Left ventricle myocardium inferior (tissue), 1 donor: ENCODE data around the gene BEST4. TPM values are rescaled to one million over a fixed set of nuclear protein-coding genes. Genes with fewer than 3 reads are reported as not detected.

Source experiments
- DNase-seq: peaks from one replicate; pipeline ENCODE4 v3.0.0-alpha.2; 2020
- H3K27ac ChIP-seq: fragments of 200-600 bp; replicated peaks from 2 replicates; pipeline ENCODE4 v1.8.0; 2021
- H3K27me3 ChIP-seq: fragments of 200-600 bp; 2 replicates; pipeline ENCODE4 v1.8.0; 2021; ENCODE audit warnings: low read depth
- H3K36me3 ChIP-seq: fragments of 200-600 bp; 2 replicates; pipeline ENCODE4 v1.8.0; 2021
- H3K4me1 ChIP-seq: fragments of 200-600 bp; 2 replicates; pipeline ENCODE4 v1.8.0; 2021
- H3K4me3 ChIP-seq: fragments of 200-600 bp; 2 replicates; pipeline ENCODE4 v1.8.0; 2021; ENCODE audit warnings: mild to moderate bottlenecking, moderate library complexity
- H3K9me3 ChIP-seq: fragments of 200-600 bp; replicated peaks from 2 replicates; pipeline ENCODE4 v1.8.0; 2021
- intact Hi-C: fragments of 100-400 bp; cut with micrococcal nuclease; formaldehyde crosslinking; loops from one replicate; pipeline ENCODE4 v1.11.0; 2022
- total RNA-seq: library from RNA; stranded (reverse); fragmentation: NEBNext Ultra II Directional; extraction: Animal tissue kit (Norgen Biotek cat#: 25700); gene quantifications from one replicate; pipeline ENCODE4 v1.2.1, GENCODE V29; 2021
- TF ChIP-seq, protein P1 (sequence below): fragments of 200-600 bp; IDR thresholded peaks from 2 replicates; pipeline ENCODE4 v1.8.0; 2021; ENCODE audit warnings: antibody characterized with exemption, mild to moderate bottlenecking, borderline replicate concordance
- donor health status: DM: no; HTN: yes; CAD: no; lungs with severe emphysema.

The BEST4 gene
- total RNA-seq, 1 donor from 2014 or later = 0.11 TPM

DNA sequence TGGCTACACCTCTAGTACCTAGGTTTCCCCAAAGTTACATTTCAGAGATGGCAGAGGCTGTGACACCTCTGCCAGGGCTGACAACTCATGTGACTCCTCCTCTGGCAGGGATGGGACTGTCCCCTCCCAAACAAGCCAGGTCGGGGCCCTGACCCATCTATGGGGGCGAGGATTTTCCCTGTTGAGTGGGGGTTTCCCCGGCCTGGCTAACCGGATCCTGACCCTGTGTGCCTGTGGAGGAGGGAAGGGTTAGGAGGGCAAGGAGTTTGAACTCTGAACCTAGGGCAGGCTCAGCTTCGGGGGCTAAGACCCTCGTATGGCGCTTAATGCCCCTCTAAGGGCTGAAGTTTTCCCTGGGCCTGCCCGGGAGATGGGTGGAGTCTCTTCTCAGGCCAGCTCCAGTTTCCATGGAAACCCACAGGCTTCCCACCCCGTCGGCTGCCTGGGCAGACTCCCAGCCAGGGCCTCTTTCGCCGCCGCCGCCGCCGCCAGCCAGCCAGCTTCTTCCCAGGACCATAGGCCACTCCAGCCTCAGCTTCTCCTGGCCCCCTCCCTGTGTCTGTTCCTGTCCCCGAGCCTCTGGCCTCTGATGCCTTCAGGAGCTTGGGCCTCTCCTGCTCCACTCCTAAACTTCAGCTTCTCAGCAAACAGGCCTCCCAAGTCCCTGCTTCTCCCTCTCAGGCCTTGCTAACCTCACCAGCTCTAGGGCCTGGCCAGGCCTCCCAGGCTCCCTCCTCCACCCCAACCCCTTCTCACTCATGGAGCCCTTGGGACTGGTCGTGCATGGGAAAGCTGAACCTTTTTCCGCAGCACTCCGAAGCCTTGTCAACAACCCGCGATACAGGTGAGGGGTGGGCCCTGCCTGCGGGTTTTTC, 20.3 kb upstream of the BEST4 start, which contains the start of gene BTBD19:
Gene BTBD19, plus strand, starts transcription at position 461 of the 875 bp plus-strand sequence. Its CDS starts 298 bp downstream, at position 759.
- Histone ChIP-seq H3K36me3 (peaks cover 35% of the 10 kb centered on the region), H3K9me3 (no peaks in the 10 kb centered on the region), H3K27ac (peak within 1 kb of the TSS; percentile 100), H3K4me1 (peaks cover 98% of the 10 kb centered on the region), H3K27me3 (no peaks in the 10 kb centered on the region), H3K4me3 (peak within 1 kb of the TSS; percentile 61)
- intact Hi-C loops = no loop called here
- TF ChIP-seq, protein P1, sequence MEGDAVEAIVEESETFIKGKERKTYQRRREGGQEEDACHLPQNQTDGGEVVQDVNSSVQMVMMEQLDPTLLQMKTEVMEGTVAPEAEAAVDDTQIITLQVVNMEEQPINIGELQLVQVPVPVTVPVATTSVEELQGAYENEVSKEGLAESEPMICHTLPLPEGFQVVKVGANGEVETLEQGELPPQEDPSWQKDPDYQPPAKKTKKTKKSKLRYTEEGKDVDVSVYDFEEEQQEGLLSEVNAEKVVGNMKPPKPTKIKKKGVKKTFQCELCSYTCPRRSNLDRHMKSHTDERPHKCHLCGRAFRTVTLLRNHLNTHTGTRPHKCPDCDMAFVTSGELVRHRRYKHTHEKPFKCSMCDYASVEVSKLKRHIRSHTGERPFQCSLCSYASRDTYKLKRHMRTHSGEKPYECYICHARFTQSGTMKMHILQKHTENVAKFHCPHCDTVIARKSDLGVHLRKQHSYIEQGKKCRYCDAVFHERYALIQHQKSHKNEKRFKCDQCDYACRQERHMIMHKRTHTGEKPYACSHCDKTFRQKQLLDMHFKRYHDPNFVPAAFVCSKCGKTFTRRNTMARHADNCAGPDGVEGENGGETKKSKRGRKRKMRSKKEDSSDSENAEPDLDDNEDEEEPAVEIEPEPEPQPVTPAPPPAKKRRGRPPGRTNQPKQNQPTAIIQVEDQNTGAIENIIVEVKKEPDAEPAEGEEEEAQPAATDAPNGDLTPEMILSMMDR = no peak
- DNase-seq = peak; percentile 88

DNA sequence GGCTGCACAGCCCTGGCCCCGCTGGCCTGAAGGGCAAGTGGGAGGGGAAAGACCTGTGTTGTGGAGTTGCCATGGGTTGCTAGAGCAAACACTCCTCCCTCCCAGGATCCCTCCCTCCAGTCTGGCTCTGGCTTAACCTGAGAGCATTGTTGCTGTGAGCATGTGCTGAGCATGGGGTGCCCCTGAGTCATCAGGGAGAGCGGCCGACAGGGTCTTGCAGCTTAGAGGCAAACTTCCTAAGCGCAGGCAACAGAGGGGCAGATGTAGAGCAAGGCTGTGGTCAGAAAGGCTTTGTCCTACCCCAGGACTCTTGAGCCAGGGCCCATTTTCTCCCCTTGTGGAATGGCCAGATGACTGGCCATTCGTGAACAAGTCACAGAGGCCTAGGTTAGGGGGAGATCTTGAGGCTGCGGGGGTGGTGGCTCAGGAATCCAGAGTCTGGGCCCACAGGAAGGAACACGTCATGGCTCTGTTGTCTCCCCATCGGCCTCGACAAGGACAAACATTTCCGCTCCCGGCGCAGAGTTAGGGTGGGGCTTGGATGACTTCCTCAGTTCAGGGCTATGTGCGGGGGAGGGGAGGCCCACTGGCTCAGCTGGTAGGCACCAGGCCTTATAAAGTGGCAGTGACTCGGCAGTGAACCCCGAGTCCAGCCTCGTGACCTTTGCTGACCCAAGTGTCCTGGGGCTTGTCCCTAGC, 19.5 kb upstream of the BEST4 start:
- H3K27me3 ChIP-seq = no peaks in the 10 kb centered on the region
- H3K4me3 ChIP-seq = peak overlapping the region; percentile 61
- H3K36me3 ChIP-seq = peaks cover 43% of the 10 kb centered on the region
- DNase-seq = peak; percentile 97
- H3K9me3 ChIP-seq = no peaks in the 10 kb centered on the region
- intact Hi-C loops = no loop called here
- peak overlapping the region; percentile 100 for H3K27ac ChIP-seq
- peaks cover 99% of the 10 kb centered on the region for H3K4me1 ChIP-seq
- TF ChIP-seq, protein P1 = no peak

DNA sequence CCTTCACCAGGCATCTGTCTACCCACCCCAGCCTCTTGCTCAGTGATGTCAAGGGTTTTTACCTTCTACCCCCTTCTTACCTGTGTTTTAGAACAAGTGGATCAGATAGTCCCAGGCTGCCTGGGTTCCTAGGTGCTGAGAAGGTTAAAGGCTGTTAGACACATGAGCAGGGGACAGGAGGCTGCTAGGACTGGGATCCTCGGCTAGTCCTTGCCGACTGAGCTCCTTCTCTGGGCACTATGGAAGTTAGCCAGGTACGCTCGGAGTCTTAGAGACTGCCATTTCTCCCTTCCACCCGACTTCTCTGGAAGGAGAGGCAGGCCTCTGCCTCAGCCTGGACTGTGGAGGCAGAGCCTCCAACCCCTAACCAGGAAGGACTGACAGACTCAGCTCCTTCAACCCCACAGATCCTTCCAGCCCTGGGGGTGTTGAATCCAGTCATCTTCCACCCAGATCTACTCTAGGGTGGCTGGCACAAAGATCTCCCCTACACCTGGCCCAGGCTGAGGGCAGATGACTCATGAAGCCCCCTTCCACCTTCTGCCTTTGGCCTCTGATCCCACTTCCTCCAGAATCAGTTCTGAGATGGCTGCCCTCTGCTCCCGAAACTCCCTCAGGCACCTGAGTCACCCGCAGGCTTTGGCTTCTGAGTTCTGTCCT, 18.9 kb upstream of the BEST4 start, which contains the start of gene DYNLT4:
Gene DYNLT4, minus strand, starts transcription at position 648 of the 660 bp plus-strand sequence. CDS start 683 bp downstream, outside the sequence.
- TF ChIP-seq, protein P1 = no peak
- no peaks in the 10 kb centered on the region for H3K27me3 ChIP-seq
- peak within 1 kb of the TSS; percentile 100 for H3K27ac ChIP-seq
- H3K9me3 ChIP-seq = no peaks in the 10 kb centered on the region
- peak within 1 kb of the TSS; percentile 61 for H3K4me3 ChIP-seq
- H3K36me3 ChIP-seq = peaks cover 43% of the 10 kb centered on the region
- DNase-seq = no peak
- intact Hi-C loops = no loop called here
- H3K4me1 ChIP-seq = peaks cover 100% of the 10 kb centered on the region

DNA sequence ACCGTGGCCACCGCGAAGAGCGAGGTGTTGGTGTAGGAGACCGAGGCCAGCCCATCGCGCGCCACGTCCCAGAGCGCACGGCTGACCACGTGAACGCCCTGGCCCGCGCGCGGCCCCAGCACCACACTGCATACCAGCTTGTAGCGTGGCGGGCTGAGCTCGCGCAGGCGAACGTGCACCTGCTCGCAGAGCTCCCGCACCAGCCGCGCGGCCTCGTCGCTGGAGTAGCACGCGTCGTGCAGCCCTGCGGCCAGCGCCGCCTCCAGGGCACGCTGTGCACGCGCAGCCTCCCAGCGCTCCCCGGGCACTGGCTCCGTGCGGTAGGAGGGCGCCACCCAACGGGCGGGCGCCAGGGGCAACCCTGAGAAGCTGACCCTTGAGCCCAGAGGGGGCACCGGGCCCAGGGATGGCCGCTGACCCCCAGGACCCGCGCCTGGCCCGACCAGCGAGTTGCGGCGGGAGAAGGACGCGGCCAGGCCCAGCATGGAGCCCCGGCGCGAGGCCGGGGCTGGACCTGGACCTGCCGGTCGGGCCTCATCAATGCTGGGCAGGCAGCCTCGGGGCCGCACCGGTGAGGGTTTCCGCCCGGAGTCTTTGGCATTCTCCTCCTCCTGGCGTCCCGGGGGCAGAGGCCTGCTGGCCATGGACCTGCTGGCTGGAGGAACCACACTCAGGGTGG, 18.2 kb upstream of the BEST4 start:
- H3K4me3 ChIP-seq = peak overlapping the region; percentile 61
- TF ChIP-seq, protein P1 = no peak
- intact Hi-C loops = no loop called here
- H3K9me3 ChIP-seq = no peaks in the 10 kb centered on the region
- peak; percentile 26 for DNase-seq
- peak overlapping the region; percentile 100 for H3K27ac ChIP-seq
- peaks cover 43% of the 10 kb centered on the region for H3K36me3 ChIP-seq
- H3K27me3 ChIP-seq = no peaks in the 10 kb centered on the region
- H3K4me1 ChIP-seq = peaks cover 100% of the 10 kb centered on the region
